GM10266 (cell line): ENCODE results near the gene CLDN15.
"Not testable (repeated sequence)": the region's sequence is repeated elsewhere in the genome, so short reads cannot be mapped to it uniquely, and the experiment has no call there.

Source experiments
- DNase-seq: peaks from one replicate; pipeline ENCODE4 v3.0.0; 2012; ENCODE audit errors: extremely low spot score
- CTCF ChIP-seq: IDR thresholded peaks from 2 replicates; pipeline ENCODE4 v1.5.1; 2012; ENCODE audit warnings: mild to moderate bottlenecking, low read depth; ENCODE audit not compliant: control insufficient read depth, insufficient read depth; ENCODE audit errors: missing control alignments

The CLDN15 gene

GRCh38 chr7:101208794-101209193 is 28.8 kb downstream of the CLDN15 start:
- DNase-seq: no peak
- no peak for TF ChIP-seq CTCF

GRCh38 chr7:101207459-101207858 is 30.1 kb downstream of the CLDN15 start:
- no peak for DNase-seq
- no peak for TF ChIP-seq CTCF

GRCh38 chr7:101206665-101207042 is 30.9 kb downstream of the CLDN15 start:
- DNase-seq: no peak
- no peak for TF ChIP-seq CTCF

GRCh38 chr7:101205901-101206664 is 31.5 kb downstream of the CLDN15 start:
- TF ChIP-seq CTCF: no peak
- DNase-seq: no peak

GRCh38 chr7:101203740-101204738 is 33.6 kb downstream of the CLDN15 start:
- not testable (repeated sequence) for DNase-seq

- no peak for TF ChIP-seq CTCF
- DNase-seq: no peak
These were observed 35.0 kb downstream of the CLDN15 start for GRCh38 chr7:101202603-101202918.

GRCh38 chr7:101201695-101202602 is 35.7 kb downstream of the CLDN15 start:
- no peak for TF ChIP-seq CTCF
- DNase-seq: no peak
